ENCODE results near the gene MKRN2.

GRCh38 chr3:12612514-12613226 lies 55.8 kb downstream of the MKRN2 start:
- TF ChIP-seq TAF1 (IDR thresholded peaks at IDR 0.05; ENCODE audit: low read depth) (no peak), EP300 (IDR thresholded peaks at IDR 0.05; ENCODE audit: borderline replicate concordance) (no peak), CREB1 (IDR thresholded peaks at IDR 0.05; ENCODE audit: low read depth) (no peak), EGR1 (IDR thresholded peaks at IDR 0.05) (no peak), TCF12 (IDR thresholded peaks at IDR 0.05; ENCODE audit: low read depth) (no peak), CEBPB (IDR thresholded peaks at IDR 0.05) (no peak), USF1 (IDR thresholded peaks at IDR 0.05) (no peak), YY1 (IDR thresholded peaks at IDR 0.05; ENCODE audit: low read depth) (no peak), MAX (IDR thresholded peaks at IDR 0.05) (no peak), RAD21 (IDR thresholded peaks at IDR 0.05; ENCODE audit: low read depth) (no peak), REST (IDR thresholded peaks at IDR 0.05; ENCODE audit: low read depth) (no peak), ZBTB7A (IDR thresholded peaks at IDR 0.05; ENCODE audit: low read depth) (no peak), FOXM1 (IDR thresholded peaks at IDR 0.05; ENCODE audit: borderline replicate concordance, low read depth) (no peak)

Data from Ishikawa (cell line).